GM18511 (cell line): ENCODE data around the gene FRAT2.

ENCODE experiments used
- ATAC-seq: cut with Tn5 transposase; IDR thresholded peaks from one replicate; pipeline ENCODE4 v1.9.1; 2021; ENCODE audit warnings: mild to moderate bottlenecking, moderate library complexity; ENCODE audit not compliant: unreplicated experiment

Gene FRAT2

DNA sequence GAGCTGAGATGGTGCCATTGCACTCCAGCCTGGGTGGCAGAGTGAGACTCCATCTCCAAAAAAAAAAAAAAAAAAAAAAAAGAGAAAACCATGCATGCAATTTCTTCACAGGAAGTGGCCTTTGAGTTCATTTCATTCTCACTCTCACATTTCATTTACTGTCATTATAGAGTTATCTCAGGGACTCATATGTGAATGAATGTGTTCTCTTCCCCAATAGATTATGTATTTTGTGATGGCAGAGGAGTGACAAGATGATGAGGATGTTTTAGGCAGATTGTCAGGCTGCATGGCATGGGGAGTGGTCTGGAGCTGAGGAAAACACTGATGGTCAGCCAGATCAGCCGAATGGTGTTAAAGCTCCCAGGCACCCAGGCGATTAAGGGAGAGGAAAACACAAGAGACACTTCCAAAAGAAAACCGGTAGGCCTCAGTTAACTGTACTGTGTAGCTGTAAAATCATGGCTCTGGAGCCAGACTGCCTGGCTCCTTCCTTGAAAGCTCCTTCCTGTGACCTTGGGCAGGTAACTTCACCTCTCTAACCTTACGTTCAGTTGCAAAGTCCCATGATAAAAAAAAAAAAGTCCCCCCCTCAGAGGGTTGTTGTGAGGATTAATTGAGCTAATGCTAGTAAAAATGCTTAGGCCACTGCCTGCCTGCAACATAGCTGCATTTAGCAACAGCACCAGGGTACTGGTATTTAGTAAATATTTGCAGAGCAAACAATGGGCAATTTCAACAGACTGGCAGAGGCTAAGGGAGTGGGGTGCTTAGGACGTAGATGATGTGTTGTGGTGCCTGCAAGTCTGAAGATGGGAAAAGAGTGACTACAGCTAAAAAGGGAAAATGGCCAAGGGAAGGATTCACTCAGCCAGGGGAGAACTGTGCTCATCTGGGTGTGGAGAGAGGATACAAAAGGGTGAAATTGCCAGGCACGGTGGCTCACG, 6.9 kb downstream of the FRAT2 start:
- ATAC-seq: no peak

GRCh38 chr10:97325754-97326153, 8.8 kb downstream of the FRAT2 start:
- no peak for ATAC-seq

- ATAC-seq: no peak
Measured at GRCh38 chr10:97323501-97323900, 11.0 kb downstream of the FRAT2 start.

- ATAC-seq: no peak
Measured at GRCh38 chr10:97321804-97322190, 12.7 kb downstream of the FRAT2 start.

DNA sequence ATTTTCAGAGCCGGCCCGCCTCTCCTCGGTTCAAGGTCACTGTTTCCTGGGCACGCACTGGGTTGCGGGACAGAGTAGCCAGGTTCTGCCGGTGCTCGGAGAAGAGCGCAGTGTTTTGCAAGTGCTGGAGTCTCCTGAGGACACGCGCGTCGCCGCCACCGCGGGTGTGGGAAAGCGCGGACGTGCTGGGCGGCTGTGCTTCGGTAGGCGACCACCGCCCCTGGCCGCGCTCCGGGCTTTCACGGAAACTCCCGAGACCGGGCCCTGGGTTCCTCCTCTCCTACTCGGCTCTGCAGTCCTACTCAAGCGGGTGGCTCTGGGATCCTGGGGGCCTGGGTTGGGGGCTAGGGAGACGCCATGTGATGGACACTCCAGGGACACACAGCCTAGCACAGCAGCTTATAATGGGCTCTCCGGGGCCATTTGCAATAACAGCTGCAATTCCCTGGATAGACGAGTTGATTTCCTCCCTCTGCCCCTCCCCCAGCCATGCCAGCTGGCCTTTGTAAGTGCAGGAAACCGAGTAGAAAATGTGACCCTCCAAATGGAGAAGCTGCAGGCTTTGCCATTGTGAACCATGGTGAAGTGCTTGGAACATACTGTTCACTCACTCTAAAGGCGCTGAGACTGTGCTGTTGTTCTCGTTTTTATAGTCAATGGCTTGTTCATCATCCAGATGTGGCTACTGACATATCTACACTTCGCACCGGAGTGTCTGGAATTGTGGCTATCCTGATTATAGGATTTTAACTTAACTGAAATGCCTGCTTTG, 13.3 kb downstream of the FRAT2 start:
- no peak for ATAC-seq

GRCh38 chr10:97320480-97321031, 14.0 kb downstream of the FRAT2 start:
- ATAC-seq: peak; percentile 5

- peak; percentile 43 for ATAC-seq
Measured at GRCh38 chr10:97319671-97320479, 14.7 kb downstream of the FRAT2 start.

GRCh38 chr10:97318772-97319651, 15.5 kb downstream of the FRAT2 start, which contains the start of gene FRAT1:
Gene FRAT1, plus strand, starts transcription at chr10:97319271. Its CDS starts 183 bp downstream, at chr10:97319454.
- peak; percentile 81 for ATAC-seq

DNA sequence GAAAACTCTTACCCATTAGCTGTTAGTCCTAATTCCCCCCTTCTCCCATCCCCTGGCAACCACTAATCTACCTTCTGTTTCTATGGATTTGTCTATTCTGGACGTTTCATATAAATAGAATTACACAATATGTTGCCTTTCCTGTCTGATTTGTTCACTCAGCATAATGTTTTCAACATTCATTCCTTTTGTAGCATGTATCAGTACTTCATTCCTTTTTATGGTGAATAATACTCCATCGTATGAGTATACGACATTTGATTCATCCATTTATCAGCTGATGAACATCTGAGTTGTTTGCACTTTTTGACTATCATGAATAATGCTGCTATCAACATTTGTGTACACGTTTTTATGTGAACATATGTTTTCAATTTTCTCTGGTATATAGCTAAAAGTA, 19.9 kb downstream of the FRAT2 start:
- no peak for ATAC-seq

GRCh38 chr10:97312897-97313296, 21.6 kb downstream of the FRAT2 start:
- ATAC-seq: no peak

DNA sequence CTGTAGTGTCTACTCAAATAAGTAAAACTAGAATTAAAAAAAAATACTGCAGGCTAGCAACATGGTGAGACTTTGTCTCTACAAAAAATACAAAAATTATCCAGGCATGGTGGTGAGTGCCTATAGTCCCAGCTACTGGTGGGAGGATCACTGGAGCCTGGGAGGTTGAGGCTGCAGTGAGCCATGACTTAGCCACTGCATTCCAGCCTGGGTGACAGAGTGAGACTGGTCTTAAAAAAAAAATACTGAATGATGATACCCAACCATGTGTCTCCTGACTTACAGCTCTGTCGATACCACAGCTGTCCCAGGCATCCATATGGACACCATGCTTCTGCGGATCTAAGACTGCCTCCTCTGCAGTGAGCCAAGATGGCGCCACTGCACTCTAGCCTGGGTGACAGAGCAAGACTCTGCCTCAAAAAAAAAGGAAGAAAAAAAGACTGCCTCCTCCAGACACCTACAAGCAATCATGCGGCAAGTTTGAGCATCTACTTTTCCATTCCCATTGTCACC, 23.4 kb downstream of the FRAT2 start:
- no peak for ATAC-seq

GRCh38 chr10:97307866-97308780, 26.4 kb downstream of the FRAT2 start:
- no peak for ATAC-seq

DNA sequence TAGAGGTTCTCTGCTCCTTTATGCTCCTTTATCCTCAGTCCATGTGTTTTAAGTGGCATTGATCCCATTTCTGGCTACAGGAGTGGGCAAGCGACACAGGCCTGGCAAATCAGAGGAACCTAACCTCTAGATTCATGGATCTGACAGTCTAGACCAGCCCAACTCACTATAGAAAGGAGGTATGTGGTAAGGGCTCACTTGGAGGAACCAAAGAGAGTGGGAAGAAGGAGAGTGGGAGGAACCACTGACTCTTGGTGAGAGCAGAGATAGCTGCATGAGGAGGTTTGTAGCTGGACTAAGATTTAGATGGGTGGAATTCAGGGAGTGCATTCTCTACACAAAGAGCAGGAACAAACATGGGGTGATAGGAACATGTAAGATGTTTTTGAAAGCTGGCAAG, 27.1 kb downstream of the FRAT2 start:
- ATAC-seq: no peak

- ATAC-seq: no peak
Measured at GRCh38 chr10:97302088-97302791, 32.3 kb downstream of the FRAT2 start.

DNA sequence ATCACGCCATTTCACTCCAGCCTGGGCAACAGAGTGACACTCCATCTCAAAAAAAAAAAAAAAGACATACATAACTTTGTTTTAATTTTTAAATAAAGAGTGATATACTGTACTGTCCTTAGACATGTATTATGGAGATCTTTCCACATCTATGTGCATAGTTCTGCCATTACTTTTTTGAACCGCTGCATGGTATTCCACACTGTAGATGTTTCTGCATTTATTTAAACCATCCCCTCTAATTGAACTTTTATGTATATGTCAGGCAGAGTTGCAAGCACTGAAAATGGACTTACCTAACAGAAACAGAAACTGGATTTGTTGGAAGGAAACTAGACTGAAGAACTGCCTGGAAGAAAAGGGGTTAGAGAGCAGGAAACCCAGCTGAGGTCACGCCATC, 33.5 kb downstream of the FRAT2 start:
- ATAC-seq: no peak

- no peak for ATAC-seq
Measured at GRCh38 chr10:97298223-97298571, 36.3 kb downstream of the FRAT2 start.

- no peak for ATAC-seq
Measured at GRCh38 chr10:97297556-97298222, 36.8 kb downstream of the FRAT2 start.

GRCh38 chr10:97292862-97293198, 41.7 kb downstream of the FRAT2 start:
- no peak for ATAC-seq
